ENCODE data around the gene DNAJC1.

GRCh38 chr10:21715531-21716195 is 287.9 kb downstream of the DNAJC1 start:
- TF ChIP-seq CTCF (IDR thresholded peaks at IDR 0.05), result no peak
- TF ChIP-seq POLR2AphosphoS5 (IDR thresholded peaks at IDR 0.05), result no peak

Data from sigmoid colon (tissue), 4 donors.